Pancreas (tissue), 10 donors: Measurements from ENCODE around the gene SEC22A. TPM values are rescaled to one million over a fixed set of nuclear protein-coding genes. Genes with fewer than 3 reads are reported as not detected.

Source experiments
- ATAC-seq, 4 donors: fragments of 200-7000 bp; cut with Tn5 transposase; one replicate each; pipeline versions ENCODE4 v1.8.0 to v1.9.1; 2020; ENCODE audit warnings: mild to moderate bottlenecking in 4 of 4, moderate library complexity in 4 of 4
- DNase-seq, 6 donors: peaks; one replicate each; pipeline ENCODE4 v3.0.0-alpha.2; 2020
- FAIRE-seq: peaks from 2 replicates; lab custom pipeline; 2012; peaks lifted over from hg19 to GRCh38; lab: Jason Lieb, UNC
- H3K27ac ChIP-seq, 4 donors: fragments of 200-600 bp; sonication (generic); 1 replicate in 3 of 4; 2 replicates in 1 of 4; pipeline versions ENCODE4 v1.5.0 to v1.8.0; 2020
- H3K27me3 ChIP-seq, 4 donors: fragments of 200-600 bp; one replicate each; pipeline ENCODE4 v1.8.0; 2021
- H3K36me3 ChIP-seq, 3 donors: fragments of 200-600 bp; sonication (generic) in 1 of 3; one replicate each; pipeline versions ENCODE4 v1.5.0 to v1.8.0; 2020 to 2021
- H3K4me1 ChIP-seq, 3 donors: fragments of 200-600 bp; one replicate each; pipeline ENCODE4 v1.8.0; 2021
- H3K4me3 ChIP-seq, 4 donors: fragments of 200-600 bp; sonication (generic) in 2 of 4; one replicate each; pipeline versions ENCODE4 v1.5.0 to v1.8.0; 2020 to 2021
- H3K9me3 ChIP-seq, 4 donors: fragments of 200-600 bp; one replicate each; pipeline ENCODE4 v1.8.0; 2021
- WGBS, 2 donors: extraction: QIAGEN DNeasy Blood & Tissue Kit; methylation state at CpG; one replicate each; pipeline ENCODE4 v1.1.7; 2013; 5-methylcytosine and 5-hydroxymethylcytosine counted together
- intact Hi-C, 3 donors: fragments of 100-400 bp; cut with DNase I; formaldehyde crosslinking; loops; one replicate each; pipeline versions ENCODE4 v1.11.1 to v1.14.2; 2022
- polyA plus RNA-seq, 2 donors: library from polyadenylated mRNA; stranded (reverse); fragments of 200-250 nt; gene quantifications; one replicate each; pipeline ENCODE4 v1.2.3, GENCODE V29; 2013
- total RNA-seq, 6 donors: library from RNA; stranded (reverse); fragmentation: NEBNext Ultra II Directional in 4 of 6; extraction: Animal tissue kit (Norgen Biotek cat#: 25700) in 4 of 6; gene quantifications; one replicate each; pipeline versions ENCODE4 v1.2.1 to v1.2.4, GENCODE V29; 2021 to 2023
- TF ChIP-seq, protein P1 (sequence below), 4 donors: fragments of 200-600 bp; sonication (generic) in 3 of 4; IDR thresholded peaks; one replicate each; pipeline versions ENCODE4 v1.5.0 to v1.8.0; 2021; ENCODE audit warnings: antibody characterized with exemption in 4 of 4
- donor health status: healthy with polysubstance abuse.
- donor health status: DM: no; HTN: no; CAD: no; lungs with moderate emphysema.
- donor health status: DM: no; HTN: no; CAD: no.
- donor health status: control.
- donor health status: control.
- donor health status: Bipolar disorder and iron deficiency.
- donor health status: DM: yes; HTN: yes; CAD: no.
- donor health status: DM: no; HTN: no; CAD: no.
- donor health status: DM: no; HTN: no; CAD: no.
- donor health status: DM: yes; HTN: yes; CAD: no.

Gene SEC22A
- total and polyA plus RNA-seq, 8 donors, result 3.3 to 12.5 (median 7.2) TPM

GRCh38 chr3:123314359-123315270, 112.9 kb downstream of the SEC22A start:
- Histone ChIP-seq H3K9me3 (no peaks in the 10 kb centered on the region), H3K4me1 (no peaks in the 10 kb centered on the region), H3K27me3 (no peaks in the 10 kb centered on the region), H3K4me3 (no peak overlapping the region), H3K36me3 (peaks cover 0 to 11% (median 0%) of the 10 kb centered on the region in 3 donors), H3K27ac (no peak overlapping the region)
- peak in 1 of 6 donors; percentile 30 for DNase-seq
- TF ChIP-seq, protein P1, sequence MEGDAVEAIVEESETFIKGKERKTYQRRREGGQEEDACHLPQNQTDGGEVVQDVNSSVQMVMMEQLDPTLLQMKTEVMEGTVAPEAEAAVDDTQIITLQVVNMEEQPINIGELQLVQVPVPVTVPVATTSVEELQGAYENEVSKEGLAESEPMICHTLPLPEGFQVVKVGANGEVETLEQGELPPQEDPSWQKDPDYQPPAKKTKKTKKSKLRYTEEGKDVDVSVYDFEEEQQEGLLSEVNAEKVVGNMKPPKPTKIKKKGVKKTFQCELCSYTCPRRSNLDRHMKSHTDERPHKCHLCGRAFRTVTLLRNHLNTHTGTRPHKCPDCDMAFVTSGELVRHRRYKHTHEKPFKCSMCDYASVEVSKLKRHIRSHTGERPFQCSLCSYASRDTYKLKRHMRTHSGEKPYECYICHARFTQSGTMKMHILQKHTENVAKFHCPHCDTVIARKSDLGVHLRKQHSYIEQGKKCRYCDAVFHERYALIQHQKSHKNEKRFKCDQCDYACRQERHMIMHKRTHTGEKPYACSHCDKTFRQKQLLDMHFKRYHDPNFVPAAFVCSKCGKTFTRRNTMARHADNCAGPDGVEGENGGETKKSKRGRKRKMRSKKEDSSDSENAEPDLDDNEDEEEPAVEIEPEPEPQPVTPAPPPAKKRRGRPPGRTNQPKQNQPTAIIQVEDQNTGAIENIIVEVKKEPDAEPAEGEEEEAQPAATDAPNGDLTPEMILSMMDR (IDR thresholded peaks at IDR 0.05), result no peak
- intact Hi-C loops, result no loop called here
- WGBS, 2 donors, result 63 to 64% methylated on average over 14 of the region's 14 CpGs
- FAIRE-seq, result no peak
- no peak for ATAC-seq

DNA sequence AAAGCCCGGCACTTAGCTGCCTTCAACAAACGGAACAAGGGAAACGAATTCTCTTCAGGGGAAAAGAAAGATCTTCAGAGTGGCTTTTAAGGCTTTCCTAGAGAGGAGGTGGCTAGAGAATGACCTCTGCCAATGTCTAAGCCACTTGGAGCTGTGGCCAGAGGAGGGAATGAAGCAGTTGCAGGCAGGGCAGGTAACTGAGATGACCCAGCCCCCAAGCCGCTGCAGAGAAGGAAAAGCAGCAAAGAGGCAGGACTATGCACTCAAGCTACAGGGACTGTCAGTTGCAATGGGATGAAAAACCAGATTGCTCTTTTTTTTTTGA, 113.5 kb downstream of the SEC22A start:
- peaks cover 0 to 11% (median 3%) of the 10 kb centered on the region in 3 donors for H3K36me3 ChIP-seq
- no peaks in the 10 kb centered on the region for H3K27me3 ChIP-seq
- WGBS, 2 donors, result 69 to 74% methylated on average over 4 of the region's 4 CpGs
- H3K27ac ChIP-seq, result no peak overlapping the region
- intact Hi-C loops, result no loop called here
- no peaks in the 10 kb centered on the region for H3K9me3 ChIP-seq
- DNase-seq (peak in 1 of 6 donors; percentile 24), ATAC-seq (no peak), FAIRE-seq (no peak)
- H3K4me3 ChIP-seq, result no peak overlapping the region
- TF ChIP-seq, protein P1 (IDR thresholded peaks at IDR 0.05), result no peak
- H3K4me1 ChIP-seq, result no peaks in the 10 kb centered on the region

DNA sequence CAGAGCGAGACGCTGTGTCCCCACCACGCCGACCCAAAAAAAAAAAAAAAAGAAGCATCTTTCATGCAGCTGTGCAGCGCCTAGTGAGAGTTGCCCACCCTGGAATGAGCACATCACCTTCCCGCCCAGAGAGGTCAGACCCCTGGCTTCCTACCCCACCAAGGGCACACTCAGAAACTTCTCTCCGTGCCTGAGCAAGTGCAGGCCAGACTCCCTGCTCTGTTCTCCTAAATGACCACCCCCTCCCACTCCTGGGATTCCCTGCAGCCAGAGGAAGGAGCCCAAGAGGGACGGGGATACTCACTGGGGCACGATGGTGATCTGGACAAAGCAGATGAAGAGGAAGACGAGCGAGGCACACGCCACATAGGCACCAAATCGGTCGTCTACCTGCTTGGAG, 116.0 kb downstream of the SEC22A start:
- no peak for FAIRE-seq
- intact Hi-C loops, result no loop called here
- H3K9me3 ChIP-seq, result no peaks in the 10 kb centered on the region
- H3K27ac ChIP-seq, result no peak overlapping the region
- no peak for ATAC-seq
- no peaks in the 10 kb centered on the region for H3K27me3 ChIP-seq
- TF ChIP-seq, protein P1 (IDR thresholded peaks at IDR 0.05), result no peak
- 85 to 90% methylated on average over 12 to 14 of the region's 14 CpGs for WGBS, 2 donors
- peaks cover 0 to 11% (median 3%) of the 10 kb centered on the region in 3 donors for H3K36me3 ChIP-seq
- H3K4me1 ChIP-seq, result no peaks in the 10 kb centered on the region
- no peak for DNase-seq
- H3K4me3 ChIP-seq, result no peak overlapping the region

DNA sequence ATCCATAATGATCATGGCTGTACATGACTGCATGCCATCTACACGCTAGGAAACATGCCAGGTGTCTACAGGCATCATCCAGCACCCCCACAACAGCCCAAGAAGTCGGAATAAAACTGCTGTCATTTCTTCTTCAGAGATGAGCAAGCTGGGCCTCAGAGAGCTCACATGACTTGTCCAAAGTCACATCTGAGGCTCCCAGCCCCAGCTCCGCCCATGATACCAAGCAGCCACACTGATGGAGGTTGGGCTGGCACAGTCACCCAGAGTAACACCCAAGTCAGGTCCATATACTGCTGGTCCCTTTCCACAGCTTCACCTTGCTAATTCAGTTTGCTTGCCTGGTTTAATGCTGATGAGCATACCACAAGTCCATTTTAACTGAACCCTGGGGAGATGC, 116.6 kb downstream of the SEC22A start:
- H3K4me1 ChIP-seq, result no peaks in the 10 kb centered on the region
- peaks cover 0 to 11% (median 3%) of the 10 kb centered on the region in 3 donors for H3K36me3 ChIP-seq
- no peak overlapping the region for H3K4me3 ChIP-seq
- WGBS, 2 donors, result 75 to 81% methylated on average over 3 of the region's 3 CpGs
- DNase-seq (peak in 1 of 6 donors; percentile 22), ATAC-seq (no peak), FAIRE-seq (no peak)
- intact Hi-C loops, result no loop called here
- no peaks in the 10 kb centered on the region for H3K27me3 ChIP-seq
- TF ChIP-seq, protein P1 (IDR thresholded peaks at IDR 0.05), result no peak
- H3K9me3 ChIP-seq, result no peaks in the 10 kb centered on the region
- H3K27ac ChIP-seq, result no peak overlapping the region

DNA sequence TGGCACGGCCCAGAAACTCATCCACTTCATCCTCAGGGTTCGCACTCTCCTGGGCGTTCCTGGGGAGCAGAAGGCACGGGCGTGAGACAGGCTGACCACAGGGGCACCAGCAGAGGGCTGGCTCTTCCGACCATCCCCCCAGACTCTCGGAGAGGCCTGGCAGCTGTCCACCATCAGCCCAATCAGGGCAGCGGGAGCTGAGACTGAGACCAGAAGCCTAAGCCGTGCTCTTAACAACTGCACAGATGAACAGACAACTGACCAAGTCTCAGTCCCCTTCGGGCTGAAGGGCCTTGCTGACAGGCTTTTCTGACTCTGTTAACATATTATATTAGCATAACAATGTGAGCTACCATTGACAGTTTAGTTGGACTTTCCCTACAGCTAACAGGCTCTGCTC, 118.0 kb downstream of the SEC22A start:
- ATAC-seq, result no peak
- TF ChIP-seq, protein P1 (IDR thresholded peaks at IDR 0.05), result no peak
- no peak overlapping the region for H3K27ac ChIP-seq
- 65 to 69% methylated on average over 10 of the region's 10 CpGs for WGBS, 2 donors
- no peaks in the 10 kb centered on the region for H3K4me1 ChIP-seq
- FAIRE-seq, result no peak
- peak in 1 of 6 donors; percentile 26 for DNase-seq
- no peak overlapping the region for H3K4me3 ChIP-seq
- H3K9me3 ChIP-seq, result no peaks in the 10 kb centered on the region
- intact Hi-C loops, result loop anchor here in 1 of 3 donors (10.0 kb wide), 1 partner anchor 245 kb away; no protein-coding TSS in a partner anchor
- no peaks in the 10 kb centered on the region for H3K27me3 ChIP-seq
- H3K36me3 ChIP-seq, result peaks cover 0 to 14% (median 3%) of the 10 kb centered on the region in 3 donors
